NCI-H1105 (cell line): ENCODE data around the gene PEX1.
A peak's percentile ranks its signal among the peaks of the same experiment; 100 is the strongest.
"Not testable (repeated sequence)": the region's sequence is repeated elsewhere in the genome, so short reads cannot be mapped to it uniquely, and the experiment has no call there.

Experiments
- DNase-seq: peaks from one replicate; lab custom pipeline; 2025; lab: John Stamatoyannopoulos, UW

The PEX1 gene

GRCh38 chr7:92460510-92460909 lies 67.8 kb downstream of the PEX1 start:
- no peak for DNase-seq

GRCh38 chr7:92460109-92460508 lies 68.2 kb downstream of the PEX1 start:
- DNase-seq = no peak

GRCh38 chr7:92456236-92456635 lies 72.1 kb downstream of the PEX1 start:
- no peak for DNase-seq

GRCh38 chr7:92451645-92452044 lies 76.7 kb downstream of the PEX1 start:
- DNase-seq = no peak

GRCh38 chr7:92448205-92448747 lies 80.0 kb downstream of the PEX1 start:
- peak; percentile 48 for DNase-seq

- DNase-seq = peak; percentile 91
These were observed 80.7 kb downstream of the PEX1 start, which contains the start of gene GATAD1 for GRCh38 chr7:92447345-92448204. GATAD1 (plus strand) TSS chr7:92447482; CDS start chr7:92447730, 248 bp downstream.

GRCh38 chr7:92446869-92447344 lies 81.4 kb downstream of the PEX1 start:
- DNase-seq = no peak

GRCh38 chr7:92442720-92443119 lies 85.6 kb downstream of the PEX1 start:
- DNase-seq = not testable (repeated sequence)

GRCh38 chr7:92437956-92438491 lies 90.3 kb downstream of the PEX1 start:
- no peak for DNase-seq
